Fibroblast of mammary gland (primary cell): Measurements from ENCODE around the gene CPNE7.
A peak's percentile ranks its signal among the peaks of the same experiment; 100 is the strongest.

Source experiments
- DNase-seq: peaks from one replicate; pipeline ENCODE4 v3.0.0-alpha.2; 2010; ENCODE audit warnings: low read depth
- H3K4me3 ChIP-seq: 2 replicates; pipeline ENCODE4 v1.5.1; 2011; ENCODE audit warnings: low read depth, mild to moderate bottlenecking, low read length, moderate library complexity; ENCODE audit not compliant: control insufficient read depth
- CTCF ChIP-seq: conservative IDR thresholded peaks from 2 replicates; pipeline ENCODE4 v1.5.1; 2011; ENCODE audit warnings: low read depth, low read length, inconsistent platforms; ENCODE audit not compliant: control insufficient read depth, insufficient read depth

CPNE7 gene

DNA sequence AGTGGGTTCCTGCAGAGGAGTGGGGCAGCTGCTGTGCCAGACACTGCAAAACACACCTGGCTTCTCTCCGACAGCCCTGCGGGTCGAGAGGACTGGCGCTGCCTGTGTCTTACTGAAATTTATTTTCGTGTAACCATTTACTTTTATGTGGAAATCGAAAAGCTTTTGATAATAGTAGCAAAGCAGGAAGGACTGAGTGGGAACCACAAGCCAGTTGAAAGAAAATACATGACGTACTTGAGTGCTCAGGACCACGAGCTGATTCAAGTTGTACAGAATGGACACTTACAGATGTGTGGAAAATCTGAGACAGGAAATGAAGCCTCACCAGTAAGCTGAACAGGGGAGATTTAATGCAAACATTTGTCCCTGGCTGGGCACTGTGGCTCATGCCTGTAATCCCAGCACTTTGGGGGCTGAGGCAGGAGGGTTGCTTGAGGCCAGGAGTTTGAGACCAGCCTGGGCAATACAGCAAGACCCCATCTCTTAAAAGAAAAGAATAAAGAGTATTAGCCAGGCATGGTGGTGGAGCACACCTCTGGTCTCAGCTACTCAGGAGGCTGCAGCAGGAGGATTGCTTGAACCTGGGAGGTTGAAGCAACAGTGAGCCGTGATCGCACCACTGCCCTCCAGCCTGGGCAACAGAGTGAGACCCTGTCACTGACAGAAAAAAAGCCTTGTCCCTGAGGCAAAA, 26.4 kb upstream of the CPNE7 start:
- DNase-seq, result no peak
- TF ChIP-seq CTCF, result no peak
- no peak overlapping the region for H3K4me3 ChIP-seq

DNA sequence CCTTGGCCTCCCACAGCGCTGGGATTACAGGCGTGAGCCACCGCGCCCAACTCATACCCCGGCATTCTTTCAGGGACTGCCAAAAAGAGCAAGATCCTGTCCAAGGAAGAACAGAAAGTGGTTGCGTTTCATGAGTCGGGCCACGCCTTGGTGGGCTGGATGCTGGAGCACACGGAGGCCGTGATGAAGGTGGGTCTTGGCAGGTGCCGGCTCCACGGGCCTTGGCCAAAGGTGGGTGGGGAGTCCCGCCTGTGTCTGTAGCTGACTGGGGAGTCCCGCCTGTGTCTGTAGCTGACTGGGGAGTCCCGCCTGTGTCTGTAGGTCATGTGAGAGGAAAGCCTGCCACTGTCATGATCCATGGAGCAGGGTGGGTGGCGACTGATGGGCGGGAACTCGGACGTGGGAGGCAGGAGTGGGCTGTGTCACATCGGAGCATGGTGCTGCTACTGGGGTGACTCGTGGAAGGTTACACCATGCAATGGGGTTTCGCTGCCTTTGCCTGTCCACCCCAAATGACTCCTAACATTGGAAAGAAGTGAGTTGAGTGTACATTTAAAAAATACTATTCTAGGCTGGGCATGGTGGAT, 25.0 kb upstream of the CPNE7 start:
- peak; percentile 35 for DNase-seq
- TF ChIP-seq CTCF, result no peak
- H3K4me3 ChIP-seq, result no peak overlapping the region

- no peak for TF ChIP-seq CTCF
- H3K4me3 ChIP-seq, result no peak overlapping the region
- DNase-seq, result no peak
Observed at GRCh38 chr16:89552329-89552728, 23.2 kb upstream of the CPNE7 start.

GRCh38 chr16:89552913-89553312, 22.6 kb upstream of the CPNE7 start:
- no peak overlapping the region for H3K4me3 ChIP-seq
- DNase-seq, result no peak
- TF ChIP-seq CTCF, result no peak

DNA sequence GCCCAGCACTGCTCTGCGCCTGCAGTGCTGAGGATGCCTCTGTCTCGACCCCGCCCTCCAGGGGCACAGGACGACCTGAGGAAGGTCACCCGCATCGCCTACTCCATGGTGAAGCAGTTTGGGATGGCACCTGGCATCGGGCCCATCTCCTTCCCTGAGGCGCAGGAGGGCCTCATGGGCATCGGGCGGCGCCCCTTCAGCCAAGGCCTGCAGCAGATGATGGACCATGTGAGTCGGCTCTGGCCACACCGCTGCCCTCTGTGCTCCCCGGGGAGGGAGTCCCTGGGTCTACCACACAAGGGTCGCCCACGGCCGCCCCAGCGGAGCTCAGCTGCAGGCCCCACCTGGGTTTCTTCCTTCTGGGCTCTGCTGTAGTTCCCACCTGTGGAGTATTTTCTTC, 21.8 kb upstream of the CPNE7 start:
- no peak for DNase-seq
- H3K4me3 ChIP-seq, result no peak overlapping the region
- no peak for TF ChIP-seq CTCF

- H3K4me3 ChIP-seq, result no peak overlapping the region
- no peak for DNase-seq
- no peak for TF ChIP-seq CTCF
Observed at GRCh38 chr16:89554343-89554742, 21.2 kb upstream of the CPNE7 start.

DNA sequence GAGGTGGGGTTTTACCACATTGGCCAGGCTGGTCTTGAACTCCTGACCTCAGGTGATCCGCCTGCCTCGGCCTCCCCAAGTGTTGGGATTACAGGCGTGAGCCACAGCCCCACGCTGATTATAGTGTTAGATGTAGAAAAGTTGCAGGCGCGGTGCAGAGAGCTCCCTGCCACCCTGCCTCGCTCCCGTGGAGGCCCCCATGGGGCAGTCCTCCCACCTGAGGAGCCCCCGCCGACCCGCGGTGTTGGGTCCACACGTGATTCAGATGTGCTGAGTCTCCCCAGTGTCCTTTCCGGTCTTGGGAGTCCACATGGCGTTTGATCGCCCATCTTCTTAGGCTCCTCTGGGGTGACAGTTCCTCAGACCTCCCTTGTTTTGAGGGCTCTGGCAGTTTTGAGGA, 20.3 kb upstream of the CPNE7 start:
- no peak for TF ChIP-seq CTCF
- no peak overlapping the region for H3K4me3 ChIP-seq
- DNase-seq, result no peak
